Measurements from ENCODE around the gene CHST8.
A peak's percentile ranks its signal among the peaks of the same experiment; 100 is the strongest.

The CHST8 gene

GRCh38 chr19:33755099-33756035 lies 133.6 kb downstream of the CHST8 start:
- no peak for FAIRE-seq
- no peak for DNase-seq (ENCODE audit: insufficient read length, low spot score)

GRCh38 chr19:33756177-33756576 lies 134.4 kb downstream of the CHST8 start:
- FAIRE-seq (no peak), DNase-seq (ENCODE audit: insufficient read length, low spot score) (no peak)
- no peak for TF ChIP-seq POLR2A (IDR thresholded peaks at IDR 0.05; ENCODE audit: low read depth, low read length)

More at GRCh38 chr19:33755099-33756035, 133.6 kb downstream of the CHST8 start:
- TF ChIP-seq POLR2A (IDR thresholded peaks at IDR 0.05; ENCODE audit: low read depth, low read length) = no peak

- FAIRE-seq (no peak), DNase-seq (ENCODE audit: insufficient read length, low spot score) (no peak)
- TF ChIP-seq POLR2A (IDR thresholded peaks at IDR 0.05; ENCODE audit: low read depth, low read length) = no peak
Observed at GRCh38 chr19:33758541-33759013, 136.8 kb downstream of the CHST8 start.

GRCh38 chr19:33759356-33759755 lies 137.6 kb downstream of the CHST8 start:
- TF ChIP-seq POLR2A (IDR thresholded peaks at IDR 0.05; ENCODE audit: low read depth, low read length) = no peak
- DNase-seq (ENCODE audit: insufficient read length, low spot score) = no peak
- FAIRE-seq = no peak

- no peak for FAIRE-seq
- TF ChIP-seq POLR2A (IDR thresholded peaks at IDR 0.05; ENCODE audit: low read depth, low read length) = no peak
- DNase-seq (ENCODE audit: insufficient read length, low spot score) = no peak
Observed at GRCh38 chr19:33763633-33764371, 142.0 kb downstream of the CHST8 start.

- no peak for FAIRE-seq
- no peak for TF ChIP-seq POLR2A (IDR thresholded peaks at IDR 0.05; ENCODE audit: low read depth, low read length)
- DNase-seq (ENCODE audit: insufficient read length, low spot score) = no peak
Observed at GRCh38 chr19:33766623-33767022, 144.9 kb downstream of the CHST8 start.

GRCh38 chr19:33767898-33768413 lies 146.2 kb downstream of the CHST8 start:
- peak; percentile 49 for DNase-seq (ENCODE audit: insufficient read length, low spot score)
- no peak for TF ChIP-seq POLR2A (IDR thresholded peaks at IDR 0.05; ENCODE audit: low read depth, low read length)
- no peak for FAIRE-seq

GRCh38 chr19:33769208-33769607 lies 147.5 kb downstream of the CHST8 start:
- FAIRE-seq (no peak), DNase-seq (ENCODE audit: insufficient read length, low spot score) (no peak)
- TF ChIP-seq POLR2A (IDR thresholded peaks at IDR 0.05; ENCODE audit: low read depth, low read length) = no peak

- DNase-seq (ENCODE audit: insufficient read length, low spot score) (no peak), FAIRE-seq (no peak)
- TF ChIP-seq POLR2A (IDR thresholded peaks at IDR 0.05; ENCODE audit: low read depth, low read length) = no peak
Observed at GRCh38 chr19:33770107-33770506, 148.4 kb downstream of the CHST8 start.

GRCh38 chr19:33771384-33772101 lies 149.8 kb downstream of the CHST8 start:
- DNase-seq (ENCODE audit: insufficient read length, low spot score) (peak; percentile 92), FAIRE-seq (no peak)
- no peak for TF ChIP-seq POLR2A (IDR thresholded peaks at IDR 0.05; ENCODE audit: low read depth, low read length)

- TF ChIP-seq POLR2A (IDR thresholded peaks at IDR 0.05; ENCODE audit: low read depth, low read length) = no peak
- DNase-seq (ENCODE audit: insufficient read length, low spot score) = no peak
Observed at GRCh38 chr19:33772102-33772857, 150.5 kb downstream of the CHST8 start.

GRCh38 chr19:33772858-33773180 lies 151.1 kb downstream of the CHST8 start:
- FAIRE-seq (no peak), DNase-seq (ENCODE audit: insufficient read length, low spot score) (no peak)
- TF ChIP-seq POLR2A (IDR thresholded peaks at IDR 0.05; ENCODE audit: low read depth, low read length) = no peak

More at GRCh38 chr19:33772102-33772857, 150.5 kb downstream of the CHST8 start:
- no peak for FAIRE-seq

All from H54 (cell line).